ENCODE results near the gene CCDC117. TPM values are rescaled to one million over a fixed set of nuclear protein-coding genes. Genes with fewer than 3 reads are reported as not detected.

Gene CCDC117
- total and polyA plus RNA-seq, 2 donors from 2014 or later = 8.7 to 16.8 TPM

DNA sequence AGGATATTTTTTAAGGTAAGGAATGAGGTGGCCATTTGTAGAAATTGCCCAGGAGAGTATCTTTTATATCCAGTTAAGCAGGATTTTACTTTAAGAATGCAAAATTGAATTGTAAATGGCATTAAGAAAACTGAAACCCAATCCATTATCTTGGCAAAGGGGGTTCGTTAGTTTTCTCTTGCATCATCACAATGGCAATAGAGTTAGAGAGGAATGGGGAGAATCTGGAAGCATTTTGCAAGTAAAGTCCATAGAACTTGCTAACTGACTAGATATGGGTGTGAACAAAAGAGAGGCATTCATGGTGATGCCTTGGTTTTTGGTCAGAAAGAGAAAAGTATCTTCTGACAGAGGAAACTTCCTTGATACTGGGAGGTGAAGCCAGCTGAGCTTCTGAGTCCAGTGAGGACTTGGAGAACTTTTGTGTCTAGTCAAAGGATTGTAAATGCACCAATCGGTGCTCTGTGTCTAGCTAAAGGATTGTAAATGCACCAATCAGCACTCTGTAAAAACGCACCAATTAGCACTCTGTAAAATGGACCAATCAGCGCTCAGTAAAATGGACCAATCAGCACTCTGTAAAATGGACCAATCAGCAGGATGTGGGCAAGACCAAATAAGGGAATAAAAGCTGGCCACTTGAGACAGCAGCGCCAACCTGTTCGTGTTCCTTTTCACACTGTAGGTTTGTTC is 3.6 kb upstream of the CCDC117 start:
- intact Hi-C loops (cut with DNase I) = no loop called here
- no peak overlapping the region for H3K9ac ChIP-seq (ENCODE audit: low read length in 3 of 3)

DNA sequence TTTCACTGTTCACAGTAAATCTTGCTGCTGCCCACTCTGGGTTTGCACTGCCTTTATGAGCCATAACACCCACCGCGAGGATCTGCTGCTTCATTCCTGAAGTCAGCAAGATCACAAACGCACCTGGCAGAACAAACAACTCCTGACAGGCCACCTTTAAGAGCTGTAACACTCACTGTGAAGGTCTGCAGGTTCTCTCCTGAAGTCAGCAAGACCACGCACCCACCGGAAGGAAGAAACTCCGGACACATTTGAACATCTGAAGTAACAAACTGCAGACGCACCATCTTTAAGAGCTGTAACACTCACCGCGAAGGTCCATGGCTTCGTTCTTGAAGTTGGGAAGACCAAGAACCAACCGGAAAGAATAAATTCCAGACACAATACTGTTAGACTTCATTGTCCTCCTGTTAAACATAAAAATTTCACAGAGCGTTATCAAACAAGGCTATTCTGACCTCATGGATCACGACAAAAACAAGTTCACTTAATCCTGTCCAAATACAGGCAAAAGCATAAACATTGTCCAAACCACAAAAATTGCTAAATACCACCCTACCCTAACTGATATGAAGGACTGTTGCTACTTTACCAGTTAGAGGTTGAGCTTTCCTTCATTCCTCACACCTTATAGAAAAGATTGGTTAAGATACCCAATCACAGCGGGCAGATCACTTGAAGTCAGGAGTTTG is 3.0 kb upstream of the CCDC117 start:
- Histone ChIP-seq H3K9ac (ENCODE audit: low read length in 3 of 3) (no peak overlapping the region), H3K4me3 (ENCODE audit: low read length in 3 of 3) (no peak overlapping the region), H3K4me1 (ENCODE audit: control insufficient read depth in 2 of 3, insufficient read depth in 2 of 3, low read depth in 1 of 3, low read length in 3 of 3) (peaks cover 0 to 3% (median 0%) of the 10 kb centered on the region in 3 donors), H3K9me3 (ENCODE audit: control insufficient read depth in 2 of 3, insufficient read depth in 1 of 3, low read length in 3 of 3) (no peaks in the 10 kb centered on the region), H3K27ac (ENCODE audit: low read depth in 2 of 2, low read length in 2 of 2) (no peak overlapping the region), H3K36me3 (ENCODE audit: control insufficient read depth in 2 of 3, insufficient read depth in 3 of 3, low read length in 3 of 3) (peaks cover 0 to 3% (median 0%) of the 10 kb centered on the region in 3 donors), H3K27me3 (ENCODE audit: control insufficient read depth, insufficient read depth, low read length) (no peaks in the 10 kb centered on the region)
- FAIRE-seq (no peak), DNase-seq (no peak)
- intact Hi-C loops (cut with DNase I) = no loop called here
- TF ChIP-seq, protein P1, sequence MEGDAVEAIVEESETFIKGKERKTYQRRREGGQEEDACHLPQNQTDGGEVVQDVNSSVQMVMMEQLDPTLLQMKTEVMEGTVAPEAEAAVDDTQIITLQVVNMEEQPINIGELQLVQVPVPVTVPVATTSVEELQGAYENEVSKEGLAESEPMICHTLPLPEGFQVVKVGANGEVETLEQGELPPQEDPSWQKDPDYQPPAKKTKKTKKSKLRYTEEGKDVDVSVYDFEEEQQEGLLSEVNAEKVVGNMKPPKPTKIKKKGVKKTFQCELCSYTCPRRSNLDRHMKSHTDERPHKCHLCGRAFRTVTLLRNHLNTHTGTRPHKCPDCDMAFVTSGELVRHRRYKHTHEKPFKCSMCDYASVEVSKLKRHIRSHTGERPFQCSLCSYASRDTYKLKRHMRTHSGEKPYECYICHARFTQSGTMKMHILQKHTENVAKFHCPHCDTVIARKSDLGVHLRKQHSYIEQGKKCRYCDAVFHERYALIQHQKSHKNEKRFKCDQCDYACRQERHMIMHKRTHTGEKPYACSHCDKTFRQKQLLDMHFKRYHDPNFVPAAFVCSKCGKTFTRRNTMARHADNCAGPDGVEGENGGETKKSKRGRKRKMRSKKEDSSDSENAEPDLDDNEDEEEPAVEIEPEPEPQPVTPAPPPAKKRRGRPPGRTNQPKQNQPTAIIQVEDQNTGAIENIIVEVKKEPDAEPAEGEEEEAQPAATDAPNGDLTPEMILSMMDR (IDR thresholded peaks at IDR 0.05; ENCODE audit: borderline replicate concordance, extremely low read depth, insufficient read depth) = no peak

More for the DNA sequence above, 3.6 kb upstream of the CCDC117 start:
- TF ChIP-seq, protein P1 (IDR thresholded peaks at IDR 0.05; ENCODE audit: borderline replicate concordance, extremely low read depth, insufficient read depth) = no peak
- no peak overlapping the region for H3K4me3 ChIP-seq (ENCODE audit: low read length in 3 of 3)
- H3K27me3 ChIP-seq (ENCODE audit: control insufficient read depth, insufficient read depth, low read length) = no peaks in the 10 kb centered on the region
- DNase-seq (no peak), FAIRE-seq (no peak)
- no peaks in the 10 kb centered on the region for H3K36me3 ChIP-seq (ENCODE audit: control insufficient read depth in 2 of 3, insufficient read depth in 3 of 3, low read length in 3 of 3)
- no peak overlapping the region for H3K27ac ChIP-seq (ENCODE audit: low read depth in 2 of 2, low read length in 2 of 2)
- H3K4me1 ChIP-seq (ENCODE audit: control insufficient read depth in 2 of 3, insufficient read depth in 2 of 3, low read depth in 1 of 3, low read length in 3 of 3) = peaks cover 0 to 3% (median 0%) of the 10 kb centered on the region in 3 donors
- H3K9me3 ChIP-seq (ENCODE audit: control insufficient read depth in 2 of 3, insufficient read depth in 1 of 3, low read length in 3 of 3) = no peaks in the 10 kb centered on the region

DNA sequence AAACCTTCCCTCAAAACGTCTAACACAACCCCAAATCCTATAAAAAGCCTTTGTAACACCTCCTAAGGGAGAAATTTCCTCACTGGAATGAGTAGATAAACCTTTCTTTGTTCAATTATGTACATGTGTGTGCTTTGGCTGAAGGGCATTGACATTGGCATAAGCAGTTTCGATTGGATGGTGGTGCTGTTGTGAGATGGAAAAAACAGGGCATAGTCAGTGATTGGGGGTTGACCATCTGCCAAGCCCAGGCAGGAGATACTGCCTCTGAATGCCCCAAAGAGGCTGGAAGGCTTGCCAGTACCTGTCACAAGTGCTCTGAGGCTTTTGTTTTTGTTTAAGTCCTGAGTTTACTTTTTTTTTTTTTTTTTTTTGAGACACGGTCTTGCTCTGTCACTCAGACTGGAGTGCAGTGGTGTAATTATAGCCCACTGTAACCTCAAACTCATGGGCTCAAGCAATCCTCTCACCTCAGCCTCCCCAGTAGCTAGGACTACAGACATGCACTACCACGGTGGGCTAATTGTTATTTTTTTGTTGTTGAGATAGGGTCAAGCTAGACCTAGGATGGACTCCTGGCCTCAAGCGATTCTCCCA is 1.2 kb upstream of the CCDC117 start:
- no peak for FAIRE-seq
- Histone ChIP-seq H3K9me3 (ENCODE audit: control insufficient read depth in 2 of 3, insufficient read depth in 1 of 3, low read length in 3 of 3) (no peaks in the 10 kb centered on the region), H3K27me3 (ENCODE audit: control insufficient read depth, insufficient read depth, low read length) (no peaks in the 10 kb centered on the region), H3K9ac (ENCODE audit: low read length in 3 of 3) (no peak overlapping the region), H3K4me3 (ENCODE audit: low read length in 3 of 3) (no peak overlapping the region), H3K4me1 (ENCODE audit: control insufficient read depth in 2 of 3, insufficient read depth in 2 of 3, low read depth in 1 of 3, low read length in 3 of 3) (peaks cover 0 to 3% (median 0%) of the 10 kb centered on the region in 3 donors), H3K36me3 (ENCODE audit: control insufficient read depth in 2 of 3, insufficient read depth in 3 of 3, low read length in 3 of 3) (peaks cover 0 to 8% (median 0%) of the 10 kb centered on the region in 3 donors), H3K27ac (ENCODE audit: low read depth in 2 of 2, low read length in 2 of 2) (no peak overlapping the region)
- TF ChIP-seq, protein P1 (IDR thresholded peaks at IDR 0.05; ENCODE audit: borderline replicate concordance, extremely low read depth, insufficient read depth) = no peak
- intact Hi-C loops (cut with DNase I) = no loop called here
- DNase-seq = no peak
